ENCODE measurements around the gene HEATR5A. TPM values are rescaled to one million over a fixed set of nuclear protein-coding genes. Genes with fewer than 3 reads are reported as not detected.
"Not testable (repeated sequence)": the region's sequence is repeated elsewhere in the genome, so short reads cannot be mapped to it uniquely, and the experiment has no call there.

The HEATR5A gene
- total and polyA plus RNA-seq, 2 donors (not counting 1 experiment from before 2014, with no cell fraction given): 4.8 to 22.1 TPM

DNA sequence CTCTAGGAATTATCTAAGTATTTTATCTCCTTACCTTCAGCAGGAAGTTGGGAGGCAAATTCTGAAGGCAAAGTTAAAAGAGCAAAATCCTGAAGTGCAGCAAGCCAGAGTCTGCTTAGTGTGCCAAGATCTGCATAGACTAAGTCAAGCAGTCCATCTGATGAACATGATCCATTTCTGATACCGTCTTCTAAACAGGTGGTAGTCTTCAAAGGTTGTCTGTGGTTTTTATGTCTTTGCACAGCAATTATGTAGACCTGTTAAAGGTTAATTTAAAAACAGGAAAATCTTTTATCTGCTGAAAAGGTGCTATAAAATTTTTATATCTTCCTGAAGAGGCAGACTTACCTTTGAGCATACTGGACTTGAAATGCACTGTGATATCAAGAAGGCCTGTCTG lies 107.4 kb downstream of the HEATR5A start:
- no peak overlapping the region for H3K27ac ChIP-seq (ENCODE audit: low read length in 2 of 2)
- Mint-ChIP-seq H3K4me1 (no peaks in the 10 kb centered on the region), H3K27ac (no peak overlapping the region), H3K9me3 (ENCODE audit: insufficient read depth) (no peaks in the 10 kb centered on the region), H3K27me3 (no peaks in the 10 kb centered on the region), H3K4me3 (no peak overlapping the region)
- no peaks in the 10 kb centered on the region for H3K27me3 ChIP-seq (replicated peaks in 1 of 4; ENCODE audit: control extremely low read depth in 1 of 4, control insufficient read depth in 3 of 4, insufficient read depth in 4 of 4, low read length in 3 of 4)
- DNase-seq (no peak), ATAC-seq (ENCODE audit: low read depth) (no peak)
- H3K4me2 ChIP-seq (replicated peaks; ENCODE audit: low read depth, low read length, poor library complexity, severe bottlenecking): no peak overlapping the region
- no peaks in the 10 kb centered on the region for H3K79me2 ChIP-seq (ENCODE audit: control insufficient read depth, insufficient read depth, low read length)
- H3K4me1 ChIP-seq (ENCODE audit: control insufficient read depth in 2 of 2, insufficient read depth in 2 of 2, low read length in 2 of 2): no peaks in the 10 kb centered on the region
- no peaks in the 10 kb centered on the region for H4K20me1 ChIP-seq (ENCODE audit: control insufficient read depth, insufficient read depth, low read length, poor library complexity, severe bottlenecking)
- H3K9ac ChIP-seq (ENCODE audit: low read length): no peak overlapping the region
- CTCF ChIA-PET: no interaction called here
- H3K36me3 ChIP-seq (replicated peaks in 1 of 2; ENCODE audit: control extremely low read depth in 1 of 2, control insufficient read depth in 1 of 2, extremely low read depth in 1 of 2, insufficient read depth in 2 of 2, low read length in 1 of 2): peaks cover 4 to 17% of the 10 kb centered on the region in 2 experiments
- H3K9me3 ChIP-seq (ENCODE audit: control extremely low read depth in 1 of 3, control insufficient read depth in 2 of 3, insufficient read depth in 1 of 3, low read length in 2 of 3): no peaks in the 10 kb centered on the region
- H2AFZ ChIP-seq (ENCODE audit: insufficient read depth, low read depth, low read length, poor library complexity, severe bottlenecking): no peak overlapping the region
- intact Hi-C loops (cut with micrococcal nuclease): no loop called here
- POLR2A ChIA-PET: no interaction called here
- 86% methylated on average over 1 of the region's 1 CpG for WGBS (ENCODE audit: insufficient coverage)
- TF ChIP-seq CTCF (IDR thresholded peaks at IDR 0.05) (no peak), EZH2 (IDR thresholded peaks at IDR 0.05; ENCODE audit: borderline replicate concordance, insufficient read depth, low read depth, low read length, poor library complexity, severe bottlenecking) (no peak)
- no peak overlapping the region for H3K4me3 ChIP-seq (ENCODE audit: control extremely low read depth in 1 of 5, extremely low read depth in 1 of 5, insufficient read depth in 1 of 5, low read depth in 2 of 5, low read length in 4 of 5)

DNA sequence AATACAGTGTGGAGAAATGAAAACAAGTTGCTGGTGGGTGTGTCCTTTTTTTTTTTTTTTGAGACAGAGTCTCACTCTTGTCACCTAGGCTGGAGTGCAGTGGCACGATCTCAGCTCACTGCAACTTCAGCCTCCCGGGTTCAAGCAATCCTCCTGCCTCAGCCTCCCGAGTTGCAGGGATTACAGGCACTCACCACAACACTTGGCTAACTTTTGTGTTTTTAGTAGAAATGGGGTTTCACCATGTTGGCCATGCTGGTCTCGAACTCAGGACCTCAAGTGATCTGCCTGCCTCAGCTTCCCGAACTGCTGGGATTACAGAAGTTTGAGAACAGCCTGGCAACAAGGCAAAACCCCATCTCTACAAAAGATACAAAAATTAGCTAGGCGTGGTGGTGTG lies 108.0 kb downstream of the HEATR5A start:
- H3K27me3 Mint-ChIP-seq; H3K4me3 Mint-ChIP-seq; H3K27ac ChIP-seq (ENCODE audit: low read length in 2 of 2); DNase-seq; H3K4me1 ChIP-seq (ENCODE audit: control insufficient read depth in 2 of 2, insufficient read depth in 2 of 2, low read length in 2 of 2); ATAC-seq (ENCODE audit: low read depth); H3K4me2 ChIP-seq (replicated peaks; ENCODE audit: low read depth, low read length, poor library complexity, severe bottlenecking); H2AFZ ChIP-seq (ENCODE audit: insufficient read depth, low read depth, low read length, poor library complexity, severe bottlenecking); H3K4me3 ChIP-seq (ENCODE audit: control extremely low read depth in 1 of 5, extremely low read depth in 1 of 5, insufficient read depth in 1 of 5, low read depth in 2 of 5, low read length in 4 of 5); H3K4me1 Mint-ChIP-seq; H4K20me1 ChIP-seq (ENCODE audit: control insufficient read depth, insufficient read depth, low read length, poor library complexity, severe bottlenecking); H3K27ac Mint-ChIP-seq; intact Hi-C loops (cut with micrococcal nuclease); H3K9me3 Mint-ChIP-seq (ENCODE audit: insufficient read depth); H3K27me3 ChIP-seq (replicated peaks in 1 of 4; ENCODE audit: control extremely low read depth in 1 of 4, control insufficient read depth in 3 of 4, insufficient read depth in 4 of 4, low read length in 3 of 4); H3K9ac ChIP-seq (ENCODE audit: low read length); POLR2A ChIA-PET; CTCF ChIA-PET; H3K9me3 ChIP-seq (ENCODE audit: control extremely low read depth in 1 of 3, control insufficient read depth in 2 of 3, insufficient read depth in 1 of 3, low read length in 2 of 3); H3K79me2 ChIP-seq (ENCODE audit: control insufficient read depth, insufficient read depth, low read length): not testable (repeated sequence)
- H3K36me3 ChIP-seq (replicated peaks in 1 of 2; ENCODE audit: control extremely low read depth in 1 of 2, control insufficient read depth in 1 of 2, extremely low read depth in 1 of 2, insufficient read depth in 2 of 2, low read length in 1 of 2): peaks cover 7 to 15% of the 10 kb centered on the region in 2 experiments
- 95% methylated on average over 4 of the region's 6 CpGs for WGBS (ENCODE audit: insufficient coverage)
